PC-3 (cell line): Measurements from ENCODE around the gene ERH.

Experiments used
- CTCF ChIP-seq: fragments of 300-600 bp; sonication (generic); conservative IDR thresholded peaks from 2 replicates; pipeline ENCODE4 v1.5.1; 2017; ENCODE audit warnings: antibody characterized with exemption, low read depth, mild to moderate bottlenecking, low read length
- EZH2 ChIP-seq: fragments of 300-600 bp; sonication (generic); IDR thresholded peaks from one replicate; pipeline ENCODE4 v1.6.1; 2017; ENCODE audit warnings: antibody characterized with exemption, mild to moderate bottlenecking, low read length; ENCODE audit not compliant: unreplicated experiment
- EZH2phosphoT487 ChIP-seq: fragments of 300-600 bp; sonication (generic); IDR thresholded peaks from 2 replicates; pipeline ENCODE4 v1.6.1; 2018; ENCODE audit warnings: mild to moderate bottlenecking, antibody characterized with exemption, low read length, borderline replicate concordance

DNA sequence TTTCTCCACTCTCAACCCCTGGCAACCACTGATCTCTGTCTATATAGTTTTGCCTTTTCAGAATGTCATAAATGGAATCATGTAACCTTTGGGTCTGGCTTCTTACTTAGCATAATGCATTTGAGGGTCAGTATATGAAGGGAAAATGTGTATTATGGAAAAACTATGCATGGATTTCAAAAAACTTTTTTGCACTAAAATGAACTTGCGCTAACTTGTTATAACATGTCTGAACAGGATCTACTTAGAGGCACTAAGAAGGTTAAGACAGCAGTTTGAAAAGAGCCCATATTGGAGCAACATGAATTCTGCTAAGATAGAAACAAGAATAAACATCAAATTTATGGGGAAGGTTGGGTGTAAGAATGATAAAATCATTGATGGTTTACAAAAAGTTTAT, 29.5 kb upstream of the ERH start:
- TF ChIP-seq EZH2phosphoT487 (no peak), CTCF (no peak), EZH2 (no peak)
